Stimulated activated CD8-positive, alpha-beta memory T cell treated with anti-CD3 and anti-CD28 coated beads, Interleukin-12 subunit alpha, Interleukin-12 subunit beta, amount 100 ng/mL, for 24 hours (primary cell): ENCODE data around the gene ATP9A.
"Not testable (repeated sequence)": the region's sequence is repeated elsewhere in the genome, so short reads cannot be mapped to it uniquely, and the experiment has no call there.

ENCODE experiments used
- DNase-seq: peaks from one replicate; pipeline ENCODE4 v3.0.0-alpha.2; 2020; ENCODE audit errors: extremely low read depth

ATP9A gene

GRCh38 chr20:51797357-51798025 is 29.3 kb upstream of the ATP9A start:
- no peak for DNase-seq

- DNase-seq = no peak
Measured at GRCh38 chr20:51796340-51796739, 28.1 kb upstream of the ATP9A start.

DNA sequence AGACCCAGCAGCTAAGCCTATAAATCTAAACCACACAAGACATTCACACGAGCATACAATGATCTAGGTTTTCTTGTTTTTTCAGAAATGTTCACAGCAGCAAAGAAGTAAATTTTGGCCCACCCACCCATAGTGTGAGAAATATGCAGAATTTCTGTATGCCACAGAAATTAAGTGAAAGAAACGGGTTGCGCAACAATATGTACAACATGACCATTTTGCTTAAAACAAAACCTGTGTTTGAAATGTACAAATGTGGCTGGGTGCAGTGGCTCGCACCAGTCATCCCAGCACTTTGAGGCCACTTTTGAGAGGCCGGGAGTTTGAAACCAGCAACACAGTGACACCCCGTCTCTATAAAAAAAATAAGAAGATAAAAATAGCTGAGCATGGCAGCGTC is 24.8 kb upstream of the ATP9A start:
- no peak for DNase-seq

DNA sequence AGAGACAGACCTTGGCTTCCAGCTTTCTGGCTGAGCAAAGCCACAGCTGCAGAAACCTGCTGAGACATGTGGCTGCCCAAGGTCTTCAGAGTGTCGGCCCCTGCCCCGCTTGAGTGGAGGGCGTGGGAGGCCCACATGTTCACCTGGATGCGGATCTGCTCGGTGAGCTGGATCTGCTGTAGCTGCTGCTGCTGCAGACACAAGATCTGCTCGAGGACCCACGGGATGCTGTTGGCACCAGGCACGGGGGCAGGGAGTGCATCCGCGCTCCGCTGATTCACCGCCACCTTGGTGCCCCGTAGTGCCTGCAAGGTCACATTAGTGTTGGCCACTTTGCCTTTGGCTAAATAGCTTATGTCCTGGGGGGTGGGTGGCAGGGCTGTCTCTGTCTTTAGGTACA is 23.4 kb upstream of the ATP9A start:
- DNase-seq = no peak

- no peak for DNase-seq
Measured at GRCh38 chr20:51790256-51790655, 22.1 kb upstream of the ATP9A start.

GRCh38 chr20:51789434-51789833 is 21.2 kb upstream of the ATP9A start:
- DNase-seq = no peak

DNA sequence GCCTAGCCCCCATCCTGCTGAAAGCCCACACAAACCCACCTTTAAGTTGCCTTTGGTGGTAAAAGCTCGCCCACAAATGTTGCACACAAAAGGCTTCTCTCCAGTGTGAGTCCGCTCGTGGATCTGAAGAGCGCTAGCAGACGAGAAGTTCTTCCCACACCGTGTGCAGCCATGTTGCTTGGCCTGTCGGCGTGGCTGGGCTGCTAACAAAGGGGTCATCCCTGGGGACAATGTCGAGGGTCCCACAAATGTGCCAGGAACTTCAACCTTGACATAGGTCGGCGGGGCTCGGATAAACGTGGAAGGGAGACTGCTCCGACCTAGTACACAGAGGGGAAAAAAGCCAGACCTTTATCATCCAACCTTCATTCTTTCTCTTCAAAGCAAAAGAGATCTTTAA is 20.6 kb upstream of the ATP9A start:
- no peak for DNase-seq

DNA sequence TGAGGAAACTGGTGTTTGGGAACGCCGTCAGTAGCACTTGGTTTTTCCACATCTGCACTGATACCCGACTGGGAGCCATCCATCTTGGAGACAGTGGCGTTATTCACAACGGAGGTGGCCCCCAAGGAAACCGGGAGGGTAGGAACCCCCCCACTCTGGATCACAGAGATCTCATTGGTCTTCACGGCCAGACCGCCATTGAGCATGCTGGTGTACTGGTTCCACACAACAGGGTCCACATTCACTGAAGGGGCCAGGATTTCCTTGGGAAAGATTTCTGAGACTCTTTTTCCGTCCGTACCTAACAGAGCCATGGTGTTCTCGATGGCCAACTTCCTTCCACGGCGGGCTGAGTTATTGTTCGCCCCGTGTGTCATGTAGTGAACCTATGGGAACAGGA is 16.1 kb upstream of the ATP9A start:
- no peak for DNase-seq

DNA sequence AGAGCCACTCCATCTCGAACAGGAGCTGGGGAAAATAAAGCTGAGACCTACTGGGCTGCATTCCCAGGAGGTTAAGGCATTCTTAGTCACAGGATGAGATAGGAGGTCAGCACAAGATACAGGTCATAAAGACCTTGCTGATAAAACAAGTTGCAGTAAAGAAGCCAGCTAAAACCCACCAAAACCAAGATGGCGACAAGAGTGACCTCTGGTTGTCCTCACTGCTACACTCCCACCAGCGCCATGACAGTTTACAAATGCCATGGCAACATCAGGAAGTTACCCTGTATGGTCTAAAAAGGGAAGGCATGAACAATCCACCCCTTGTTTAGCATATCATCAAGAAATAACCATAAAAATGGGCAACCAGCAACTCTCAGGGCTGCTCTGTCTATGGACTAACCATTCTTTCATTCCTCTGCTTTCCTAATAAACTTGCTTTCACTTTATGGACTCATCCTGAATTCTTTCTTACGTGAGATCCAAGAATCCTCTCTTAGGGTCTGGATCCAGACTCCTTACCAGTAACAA is 10.1 kb upstream of the ATP9A start:
- not testable (repeated sequence) for DNase-seq

DNA sequence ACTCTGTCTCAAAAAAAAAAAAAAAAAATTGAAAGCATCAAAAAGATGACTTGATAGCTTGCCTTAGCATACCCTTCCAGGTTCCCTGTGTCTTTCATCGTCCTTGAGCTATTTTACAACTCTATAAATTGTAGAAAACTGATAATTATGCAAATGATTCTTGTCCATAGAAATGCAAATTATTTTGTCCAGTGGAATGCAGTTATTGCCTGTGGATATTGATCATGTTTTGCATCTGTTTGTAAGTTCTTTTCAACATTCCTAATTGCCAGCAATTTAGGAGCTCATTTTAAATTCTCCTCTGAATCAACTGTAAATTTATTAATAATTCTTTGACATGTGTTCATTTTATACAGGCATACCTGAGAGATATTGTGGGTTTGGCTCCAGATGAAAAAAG is 7.1 kb upstream of the ATP9A start:
- DNase-seq = no peak

GRCh38 chr20:51772236-51772635 is 4.0 kb upstream of the ATP9A start:
- no peak for DNase-seq

GRCh38 chr20:51769976-51770615 is 1.9 kb upstream of the ATP9A start:
- no peak for DNase-seq

DNA sequence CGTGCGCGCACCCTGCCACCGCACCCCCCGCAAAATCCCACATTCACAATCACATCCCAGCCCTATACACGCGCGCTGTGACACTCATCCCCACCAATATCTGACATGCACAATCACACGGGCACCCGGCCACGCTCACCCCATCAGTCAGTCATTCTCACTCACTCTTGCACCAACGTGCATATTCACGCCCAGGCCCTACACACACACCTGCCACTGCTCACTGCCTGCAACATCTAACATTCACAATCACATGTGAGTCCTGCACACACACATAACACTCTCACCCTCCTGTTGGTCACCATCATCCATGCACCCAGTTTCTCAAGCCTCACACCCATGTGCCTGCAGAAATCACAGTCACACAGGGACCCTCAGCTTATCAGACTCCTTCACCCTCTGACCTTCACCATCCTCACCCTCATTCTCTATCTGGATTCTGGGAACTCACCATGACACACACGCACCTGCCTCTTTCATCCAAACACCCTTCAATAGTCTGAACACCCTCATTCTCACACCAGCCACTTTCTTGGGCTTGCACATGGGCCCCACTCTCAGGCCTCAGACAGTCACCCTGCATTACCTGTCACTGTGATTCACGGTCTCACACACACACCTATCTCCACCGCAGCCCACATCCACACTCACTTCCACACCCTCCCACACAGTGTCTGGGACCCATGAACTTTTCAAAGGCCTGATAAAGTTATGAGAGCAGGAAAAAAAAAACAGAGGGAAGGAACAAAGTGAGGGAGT is 748 bp upstream of the ATP9A start:
- no peak for DNase-seq

DNA sequence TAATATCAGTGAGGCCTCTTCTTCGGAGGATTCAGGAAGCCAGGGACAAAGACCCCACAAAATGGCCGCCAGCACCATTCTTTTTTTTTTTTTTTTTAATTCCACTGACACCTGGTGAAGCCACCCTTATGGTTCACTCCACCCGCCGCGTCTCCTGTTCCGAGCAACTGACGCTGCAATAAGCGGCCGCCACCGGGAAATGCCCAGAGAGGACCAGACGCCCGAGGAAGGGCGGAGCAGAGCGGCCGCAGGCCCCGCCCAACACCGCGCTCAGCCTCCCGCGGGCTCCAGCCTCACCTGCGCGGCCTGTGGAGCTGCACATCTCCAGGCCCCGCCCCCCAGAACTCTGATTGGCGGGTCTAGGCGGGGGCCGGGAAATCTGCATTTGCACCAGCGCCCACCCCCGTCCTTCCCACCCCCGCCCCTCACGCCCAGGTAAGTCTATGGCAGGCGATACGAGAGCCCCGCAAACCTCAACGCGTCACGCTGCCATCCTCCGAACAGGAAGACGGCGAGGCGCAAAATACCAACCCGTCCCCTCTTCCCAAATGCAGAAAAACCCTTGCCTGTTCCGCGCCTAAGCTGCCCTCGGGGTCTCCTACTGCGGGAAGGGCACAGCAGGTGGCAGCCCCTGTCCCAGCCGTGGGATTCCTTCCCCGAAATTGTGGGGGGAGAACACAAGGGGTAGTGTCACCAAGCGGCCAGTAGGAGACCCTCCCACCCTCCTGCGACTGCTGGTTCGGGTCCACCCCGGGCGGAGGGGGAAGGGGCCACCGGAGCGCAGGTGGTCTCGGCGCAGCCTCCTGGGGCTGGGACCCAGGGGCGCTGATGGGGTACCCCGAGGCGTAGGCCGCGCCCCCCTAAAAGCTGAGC is 960 bp downstream of the ATP9A start:
- no peak for DNase-seq

DNA sequence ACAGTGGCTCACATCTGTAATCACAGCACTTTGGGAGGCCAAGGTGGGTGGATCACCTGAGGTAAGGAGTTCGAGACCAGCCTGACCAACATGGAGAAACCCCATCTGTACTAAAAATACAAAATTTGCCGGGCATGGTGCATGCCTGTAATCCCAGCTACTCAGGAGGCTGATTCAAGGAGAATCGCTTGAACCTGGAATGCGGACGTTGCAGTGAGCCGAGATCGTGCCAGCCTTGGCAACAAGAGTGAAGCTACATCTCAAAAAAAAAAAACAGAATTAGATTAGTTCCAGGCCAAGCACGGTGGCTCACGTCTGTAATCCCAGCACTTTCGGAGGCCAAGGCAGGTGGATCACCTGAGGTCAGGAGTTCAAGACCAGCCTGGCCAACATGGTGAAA is 2.8 kb downstream of the ATP9A start:
- not testable (repeated sequence) for DNase-seq

GRCh38 chr20:51763965-51764602 is 4.1 kb downstream of the ATP9A start:
- no peak for DNase-seq

- DNase-seq = no peak
Measured at GRCh38 chr20:51760905-51761546, 7.2 kb downstream of the ATP9A start.

GRCh38 chr20:51759769-51760510 is 8.2 kb downstream of the ATP9A start:
- no peak for DNase-seq

- no peak for DNase-seq
Measured at GRCh38 chr20:51758978-51759544, 9.1 kb downstream of the ATP9A start.

GRCh38 chr20:51757226-51757625 is 11.0 kb downstream of the ATP9A start:
- no peak for DNase-seq
